NCI-H345 treated with DMSO at 0.1 percent for 48 hours (cell line): Measurements from ENCODE around the gene TRIO.

Experiments
- DNase-seq: peaks from one replicate; lab custom pipeline; 2025; ENCODE audit not compliant: unreplicated experiment; lab: John Stamatoyannopoulos, UW

TRIO gene

GRCh38 chr5:14219800-14220512 lies 76.8 kb downstream of the TRIO start:
- no peak for DNase-seq

- no peak for DNase-seq
Observed at GRCh38 chr5:14220642-14221041, 77.5 kb downstream of the TRIO start.

- no peak for DNase-seq
Observed at GRCh38 chr5:14221732-14222131, 78.6 kb downstream of the TRIO start.

GRCh38 chr5:14222206-14222605 lies 79.1 kb downstream of the TRIO start:
- DNase-seq, result no peak

GRCh38 chr5:14223372-14223771 lies 80.2 kb downstream of the TRIO start:
- DNase-seq, result no peak

- no peak for DNase-seq
Observed at GRCh38 chr5:14225173-14225834, 82.2 kb downstream of the TRIO start.

GRCh38 chr5:14226149-14226548 lies 83.0 kb downstream of the TRIO start:
- no peak for DNase-seq

GRCh38 chr5:14226554-14226953 lies 83.4 kb downstream of the TRIO start:
- no peak for DNase-seq

- no peak for DNase-seq
Observed at GRCh38 chr5:14226992-14227391, 83.8 kb downstream of the TRIO start.

- no peak for DNase-seq
Observed at GRCh38 chr5:14227513-14227912, 84.4 kb downstream of the TRIO start.

GRCh38 chr5:14228219-14228618 lies 85.1 kb downstream of the TRIO start:
- no peak for DNase-seq

GRCh38 chr5:14229181-14229580 lies 86.0 kb downstream of the TRIO start:
- no peak for DNase-seq

GRCh38 chr5:14229734-14230133 lies 86.6 kb downstream of the TRIO start:
- DNase-seq, result no peak

GRCh38 chr5:14231156-14231555 lies 88.0 kb downstream of the TRIO start:
- no peak for DNase-seq

GRCh38 chr5:14231890-14232289 lies 88.7 kb downstream of the TRIO start:
- no peak for DNase-seq

GRCh38 chr5:14234204-14234603 lies 91.1 kb downstream of the TRIO start:
- DNase-seq, result no peak

- DNase-seq, result no peak
Observed at GRCh38 chr5:14235872-14236271, 92.7 kb downstream of the TRIO start.

- DNase-seq, result no peak
Observed at GRCh38 chr5:14236757-14237156, 93.6 kb downstream of the TRIO start.

- DNase-seq, result no peak
Observed at GRCh38 chr5:14237317-14238086, 94.4 kb downstream of the TRIO start.

GRCh38 chr5:14238272-14238671 lies 95.1 kb downstream of the TRIO start:
- DNase-seq, result no peak

GRCh38 chr5:14239404-14239803 lies 96.3 kb downstream of the TRIO start:
- no peak for DNase-seq

- no peak for DNase-seq
Observed at GRCh38 chr5:14239951-14240350, 96.8 kb downstream of the TRIO start.
